ENCODE data around the gene RAB8B.

- TF ChIP-seq CTCF (IDR thresholded peaks at IDR 0.05; ENCODE audit: low read depth, low read length, missing input control) (no peak), JUND (IDR thresholded peaks at IDR 0.05) (no peak), REST (IDR thresholded peaks at IDR 0.05) (no peak)
These were observed 1.6 kb downstream of the RAB8B start for GRCh38 chr15:63190769-63191649.
